GM12864 (cell line): ENCODE measurements around the gene CNDP1.

Experiments
- DNase-seq: peaks from one replicate; pipeline ENCODE4 v3.0.0-alpha.2; 2011; ENCODE audit warnings: low read depth
- H3K4me3 ChIP-seq: 2 replicates; pipeline ENCODE4 v1.5.1; 2011; ENCODE audit warnings: mild to moderate bottlenecking, low read depth, low read length, control low read depth
- CTCF ChIP-seq: IDR thresholded peaks from 2 replicates; pipeline ENCODE4 v1.5.1; 2011; ENCODE audit warnings: low read depth, mild to moderate bottlenecking, moderate library complexity, low read length, control low read depth, inconsistent platforms; ENCODE audit errors: missing control alignments

CNDP1 gene

GRCh38 chr18:74534981-74535649 is 815 bp downstream of the CNDP1 start:
- TF ChIP-seq CTCF, result no peak
- peak; percentile 39 for DNase-seq
- no peak overlapping the region for H3K4me3 ChIP-seq

GRCh38 chr18:74539289-74539688 is 5.0 kb downstream of the CNDP1 start:
- no peak for DNase-seq
- H3K4me3 ChIP-seq, result no peak overlapping the region
- TF ChIP-seq CTCF, result no peak

GRCh38 chr18:74540652-74541421 is 6.5 kb downstream of the CNDP1 start:
- DNase-seq, result no peak
- no peak for TF ChIP-seq CTCF
- no peak overlapping the region for H3K4me3 ChIP-seq

- no peak for TF ChIP-seq CTCF
- H3K4me3 ChIP-seq, result no peak overlapping the region
- DNase-seq, result no peak
Measured at GRCh38 chr18:74541703-74542555, 7.6 kb downstream of the CNDP1 start.

- DNase-seq, result no peak
- no peak overlapping the region for H3K4me3 ChIP-seq
- no peak for TF ChIP-seq CTCF
Measured at GRCh38 chr18:74544898-74545297, 10.6 kb downstream of the CNDP1 start.

- no peak for DNase-seq
- no peak overlapping the region for H3K4me3 ChIP-seq
- no peak for TF ChIP-seq CTCF
Measured at GRCh38 chr18:74546007-74546406, 11.7 kb downstream of the CNDP1 start.
